ENCODE results near the gene SACM1L.

The SACM1L gene

DNA sequence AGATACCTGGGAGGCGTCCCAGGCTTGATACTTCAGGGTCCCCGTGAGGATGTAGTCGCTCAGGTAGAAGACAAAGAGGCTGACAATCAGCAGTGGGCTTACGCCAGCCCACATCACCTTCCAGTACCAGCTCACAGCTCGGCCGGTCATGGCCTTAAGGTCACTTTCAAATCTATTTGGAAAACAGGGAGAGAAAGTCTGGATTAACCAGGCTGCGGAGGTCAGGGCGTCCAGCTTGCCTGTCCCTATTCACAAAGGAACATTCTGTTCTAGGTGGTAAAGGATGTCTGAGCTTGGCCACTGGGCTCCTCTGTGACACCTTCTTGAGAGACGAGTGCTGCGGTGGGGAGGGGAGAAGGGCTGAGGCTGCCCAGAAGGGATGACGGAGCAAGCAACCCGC lies 70.7 kb downstream of the SACM1L start:
- TF ChIP-seq ZC3H10 (CRISPR knock-in tag; IDR thresholded peaks at IDR 0.05) (no peak), ARNTL (CRISPR knock-in tag; IDR thresholded peaks at IDR 0.05; ENCODE audit: borderline replicate concordance, low read depth) (no peak), ZNF70 (CRISPR knock-in tag; IDR thresholded peaks at IDR 0.05) (no peak), BACH2 (CRISPR knock-in tag; IDR thresholded peaks at IDR 0.05; ENCODE audit: borderline replicate concordance) (no peak), OSR1 (CRISPR knock-in tag; IDR thresholded peaks at IDR 0.05) (no peak), ZFP30 (CRISPR knock-in tag; IDR thresholded peaks at IDR 0.05) (no peak), TOX (CRISPR knock-in tag; IDR thresholded peaks at IDR 0.05; ENCODE audit: borderline replicate concordance) (no peak), ISL1 (CRISPR knock-in tag; IDR thresholded peaks at IDR 0.05) (no peak), ZNF8 (CRISPR knock-in tag; IDR thresholded peaks at IDR 0.05) (no peak), ZNF565 (CRISPR knock-in tag; conservative IDR thresholded peaks at IDR 0.05; ENCODE audit: low read depth) (no peak)
- no peak for ATAC-seq

DNA sequence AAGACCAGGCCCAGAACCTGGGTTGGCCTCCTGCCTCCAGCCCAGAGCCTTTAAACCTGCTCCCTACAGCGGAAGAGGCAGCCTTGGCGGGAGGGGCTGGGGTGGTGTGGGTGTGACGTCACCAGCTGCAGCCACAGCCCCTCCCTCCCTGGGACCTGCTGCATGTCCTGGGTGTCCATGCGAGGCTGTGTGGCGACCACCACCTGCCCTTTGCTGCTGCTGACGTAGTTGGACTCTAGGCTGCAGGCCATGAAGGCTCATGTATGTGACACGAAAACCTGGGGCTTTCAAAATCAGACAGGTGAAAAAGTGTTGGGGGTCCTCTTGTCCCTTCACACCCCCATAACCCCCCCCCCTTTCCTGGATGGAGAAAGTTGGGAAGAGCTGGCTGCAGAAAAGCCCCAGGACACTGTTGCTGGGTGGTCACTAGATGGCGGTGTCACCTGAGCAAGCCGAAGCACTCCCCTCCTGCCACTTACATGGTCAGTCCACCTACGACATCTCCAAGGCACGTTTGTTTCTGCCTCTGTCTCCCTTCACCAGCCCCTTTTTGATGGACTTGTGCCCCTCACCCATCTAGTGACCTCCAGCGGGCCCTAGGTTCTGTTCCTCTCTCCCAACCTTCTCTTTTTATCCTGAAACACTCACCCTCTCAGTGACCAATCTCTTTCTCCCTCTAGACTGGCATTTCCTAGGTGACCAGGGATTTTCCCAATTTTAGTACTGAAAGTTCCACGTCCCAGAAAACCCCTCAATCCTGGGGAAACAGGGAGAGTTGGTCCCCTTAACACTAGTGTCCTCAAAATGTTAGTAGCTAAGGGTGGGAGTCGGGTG lies 71.9 kb downstream of the SACM1L start:
- ATAC-seq, result peak; percentile 98
- no peak for TF ChIP-seq PPARA (CRISPR knock-in tag; IDR thresholded peaks at IDR 0.05; ENCODE audit: borderline replicate concordance)
- no peak for TF ChIP-seq ZC3H10 (CRISPR knock-in tag; IDR thresholded peaks at IDR 0.05)
- no peak for TF ChIP-seq ZFP3 (CRISPR knock-in tag; IDR thresholded peaks at IDR 0.05)
- TF ChIP-seq, protein P1, sequence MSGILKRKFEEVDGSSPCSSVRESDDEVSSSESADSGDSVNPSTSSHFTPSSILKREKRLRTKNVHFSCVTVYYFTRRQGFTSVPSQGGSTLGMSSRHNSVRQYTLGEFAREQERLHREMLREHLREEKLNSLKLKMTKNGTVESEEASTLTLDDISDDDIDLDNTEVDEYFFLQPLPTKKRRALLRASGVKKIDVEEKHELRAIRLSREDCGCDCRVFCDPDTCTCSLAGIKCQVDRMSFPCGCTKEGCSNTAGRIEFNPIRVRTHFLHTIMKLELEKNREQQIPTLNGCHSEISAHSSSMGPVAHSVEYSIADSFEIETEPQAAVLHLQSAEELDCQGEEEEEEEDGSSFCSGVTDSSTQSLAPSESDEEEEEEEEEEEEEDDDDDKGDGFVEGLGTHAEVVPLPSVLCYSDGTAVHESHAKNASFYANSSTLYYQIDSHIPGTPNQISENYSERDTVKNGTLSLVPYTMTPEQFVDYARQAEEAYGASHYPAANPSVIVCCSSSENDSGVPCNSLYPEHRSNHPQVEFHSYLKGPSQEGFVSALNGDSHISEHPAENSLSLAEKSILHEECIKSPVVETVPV (CRISPR knock-in tag; IDR thresholded peaks at IDR 0.05), result no peak
- TF ChIP-seq CSDC2 (CRISPR knock-in tag; IDR thresholded peaks at IDR 0.05), result no peak
- no peak for TF ChIP-seq SNAI2 (CRISPR knock-in tag; IDR thresholded peaks at IDR 0.05)
- TF ChIP-seq ARNTL (CRISPR knock-in tag; IDR thresholded peaks at IDR 0.05; ENCODE audit: borderline replicate concordance, low read depth), result no peak
- TF ChIP-seq, protein P2, sequence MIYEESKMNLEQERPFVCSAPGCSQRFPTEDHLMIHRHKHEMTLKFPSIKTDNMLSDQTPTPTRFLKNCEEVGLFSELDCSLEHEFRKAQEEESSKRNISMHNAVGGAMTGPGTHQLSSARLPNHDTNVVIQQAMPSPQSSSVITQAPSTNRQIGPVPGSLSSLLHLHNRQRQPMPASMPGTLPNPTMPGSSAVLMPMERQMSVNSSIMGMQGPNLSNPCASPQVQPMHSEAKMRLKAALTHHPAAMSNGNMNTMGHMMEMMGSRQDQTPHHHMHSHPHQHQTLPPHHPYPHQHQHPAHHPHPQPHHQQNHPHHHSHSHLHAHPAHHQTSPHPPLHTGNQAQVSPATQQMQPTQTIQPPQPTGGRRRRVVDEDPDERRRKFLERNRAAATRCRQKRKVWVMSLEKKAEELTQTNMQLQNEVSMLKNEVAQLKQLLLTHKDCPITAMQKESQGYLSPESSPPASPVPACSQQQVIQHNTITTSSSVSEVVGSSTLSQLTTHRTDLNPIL (CRISPR knock-in tag; IDR thresholded peaks at IDR 0.05; ENCODE audit: low read depth), result no peak
- TF ChIP-seq ISL1 (CRISPR knock-in tag; IDR thresholded peaks at IDR 0.05), result no peak
- no peak for TF ChIP-seq ZFP30 (CRISPR knock-in tag; IDR thresholded peaks at IDR 0.05)
- TF ChIP-seq TOX (CRISPR knock-in tag; IDR thresholded peaks at IDR 0.05; ENCODE audit: borderline replicate concordance), result no peak
- TF ChIP-seq, protein P3, sequence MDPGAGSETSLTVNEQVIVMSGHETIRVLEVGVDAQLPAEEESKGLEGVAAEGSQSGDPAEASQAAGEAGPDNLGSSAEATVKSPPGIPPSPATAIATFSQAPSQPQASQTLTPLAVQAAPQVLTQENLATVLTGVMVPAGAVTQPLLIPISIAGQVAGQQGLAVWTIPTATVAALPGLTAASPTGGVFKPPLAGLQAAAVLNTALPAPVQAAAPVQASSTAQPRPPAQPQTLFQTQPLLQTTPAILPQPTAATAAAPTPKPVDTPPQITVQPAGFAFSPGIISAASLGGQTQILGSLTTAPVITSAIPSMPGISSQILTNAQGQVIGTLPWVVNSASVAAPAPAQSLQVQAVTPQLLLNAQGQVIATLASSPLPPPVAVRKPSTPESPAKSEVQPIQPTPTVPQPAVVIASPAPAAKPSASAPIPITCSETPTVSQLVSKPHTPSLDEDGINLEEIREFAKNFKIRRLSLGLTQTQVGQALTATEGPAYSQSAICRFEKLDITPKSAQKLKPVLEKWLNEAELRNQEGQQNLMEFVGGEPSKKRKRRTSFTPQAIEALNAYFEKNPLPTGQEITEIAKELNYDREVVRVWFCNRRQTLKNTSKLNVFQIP (CRISPR knock-in tag; IDR thresholded peaks at IDR 0.05; ENCODE audit: borderline replicate concordance, low read depth), result no peak
- TF ChIP-seq TCF4 (CRISPR knock-in tag; IDR thresholded peaks at IDR 0.05; ENCODE audit: borderline replicate concordance), result no peak
- no peak for TF ChIP-seq GLIS3 (CRISPR knock-in tag; IDR thresholded peaks at IDR 0.05)
- TF ChIP-seq, protein P4, sequence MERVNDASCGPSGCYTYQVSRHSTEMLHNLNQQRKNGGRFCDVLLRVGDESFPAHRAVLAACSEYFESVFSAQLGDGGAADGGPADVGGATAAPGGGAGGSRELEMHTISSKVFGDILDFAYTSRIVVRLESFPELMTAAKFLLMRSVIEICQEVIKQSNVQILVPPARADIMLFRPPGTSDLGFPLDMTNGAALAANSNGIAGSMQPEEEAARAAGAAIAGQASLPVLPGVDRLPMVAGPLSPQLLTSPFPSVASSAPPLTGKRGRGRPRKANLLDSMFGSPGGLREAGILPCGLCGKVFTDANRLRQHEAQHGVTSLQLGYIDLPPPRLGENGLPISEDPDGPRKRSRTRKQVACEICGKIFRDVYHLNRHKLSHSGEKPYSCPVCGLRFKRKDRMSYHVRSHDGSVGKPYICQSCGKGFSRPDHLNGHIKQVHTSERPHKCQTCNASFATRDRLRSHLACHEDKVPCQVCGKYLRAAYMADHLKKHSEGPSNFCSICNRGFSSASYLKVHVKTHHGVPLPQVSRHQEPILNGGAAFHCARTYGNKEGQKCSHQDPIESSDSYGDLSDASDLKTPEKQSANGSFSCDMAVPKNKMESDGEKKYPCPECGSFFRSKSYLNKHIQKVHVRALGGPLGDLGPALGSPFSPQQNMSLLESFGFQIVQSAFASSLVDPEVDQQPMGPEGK (CRISPR knock-in tag; IDR thresholded peaks at IDR 0.05; ENCODE audit: borderline replicate concordance), result no peak
- no peak for TF ChIP-seq ESRRG (CRISPR knock-in tag; IDR thresholded peaks at IDR 0.05)
- TF ChIP-seq, protein P5, sequence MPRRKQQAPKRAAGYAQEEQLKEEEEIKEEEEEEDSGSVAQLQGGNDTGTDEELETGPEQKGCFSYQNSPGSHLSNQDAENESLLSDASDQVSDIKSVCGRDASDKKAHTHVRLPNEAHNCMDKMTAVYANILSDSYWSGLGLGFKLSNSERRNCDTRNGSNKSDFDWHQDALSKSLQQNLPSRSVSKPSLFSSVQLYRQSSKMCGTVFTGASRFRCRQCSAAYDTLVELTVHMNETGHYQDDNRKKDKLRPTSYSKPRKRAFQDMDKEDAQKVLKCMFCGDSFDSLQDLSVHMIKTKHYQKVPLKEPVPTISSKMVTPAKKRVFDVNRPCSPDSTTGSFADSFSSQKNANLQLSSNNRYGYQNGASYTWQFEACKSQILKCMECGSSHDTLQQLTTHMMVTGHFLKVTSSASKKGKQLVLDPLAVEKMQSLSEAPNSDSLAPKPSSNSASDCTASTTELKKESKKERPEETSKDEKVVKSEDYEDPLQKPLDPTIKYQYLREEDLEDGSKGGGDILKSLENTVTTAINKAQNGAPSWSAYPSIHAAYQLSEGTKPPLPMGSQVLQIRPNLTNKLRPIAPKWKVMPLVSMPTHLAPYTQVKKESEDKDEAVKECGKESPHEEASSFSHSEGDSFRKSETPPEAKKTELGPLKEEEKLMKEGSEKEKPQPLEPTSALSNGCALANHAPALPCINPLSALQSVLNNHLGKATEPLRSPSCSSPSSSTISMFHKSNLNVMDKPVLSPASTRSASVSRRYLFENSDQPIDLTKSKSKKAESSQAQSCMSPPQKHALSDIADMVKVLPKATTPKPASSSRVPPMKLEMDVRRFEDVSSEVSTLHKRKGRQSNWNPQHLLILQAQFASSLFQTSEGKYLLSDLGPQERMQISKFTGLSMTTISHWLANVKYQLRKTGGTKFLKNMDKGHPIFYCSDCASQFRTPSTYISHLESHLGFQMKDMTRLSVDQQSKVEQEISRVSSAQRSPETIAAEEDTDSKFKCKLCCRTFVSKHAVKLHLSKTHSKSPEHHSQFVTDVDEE (CRISPR knock-in tag; IDR thresholded peaks at IDR 0.05), result no peak
- no peak for TF ChIP-seq ZNF70 (CRISPR knock-in tag; IDR thresholded peaks at IDR 0.05)
- no peak for TF ChIP-seq OSR1 (CRISPR knock-in tag; IDR thresholded peaks at IDR 0.05)
